CD4-positive, alpha-beta T cell treated with Interleukin-12 subunit alpha and Interleukin-12 subunit beta, for 1 hour (primary cell): ENCODE measurements around the gene ANKRD66.
"Not testable (repeated sequence)": the region's sequence is repeated elsewhere in the genome, so short reads cannot be mapped to it uniquely, and the experiment has no call there.

ENCODE experiments used
- DNase-seq: peaks from one replicate; pipeline ENCODE4 v3.0.0-alpha.2; 2020

Gene ANKRD66

DNA sequence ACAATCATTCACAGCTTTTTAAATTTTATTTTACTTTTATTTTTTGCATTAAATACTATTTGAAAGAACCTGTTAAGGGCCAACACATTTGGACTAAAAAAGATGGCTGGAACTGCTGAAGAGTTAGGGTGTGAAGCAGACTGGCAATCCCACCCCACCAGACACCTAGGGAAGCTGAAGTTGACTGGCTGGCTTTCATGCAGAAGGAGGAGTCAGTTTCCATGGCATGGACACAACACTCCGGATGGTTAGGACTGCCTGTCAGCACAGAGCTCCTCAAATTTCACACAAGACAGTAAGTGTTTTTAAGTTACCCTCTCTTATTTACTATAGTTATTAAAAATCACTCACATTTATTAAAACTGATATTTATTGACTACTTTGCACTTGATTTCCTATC is at the start of gene ANKRD66:
ANKRD66 (plus strand) TSS at position 238 of the 400 bp plus-strand sequence. CDS start 5,016 bp downstream, outside the sequence.
- DNase-seq: no peak

GRCh38 chr6:46699970-46700369 is 46.8 kb upstream of the ANKRD66 start:
- no peak for DNase-seq

DNA sequence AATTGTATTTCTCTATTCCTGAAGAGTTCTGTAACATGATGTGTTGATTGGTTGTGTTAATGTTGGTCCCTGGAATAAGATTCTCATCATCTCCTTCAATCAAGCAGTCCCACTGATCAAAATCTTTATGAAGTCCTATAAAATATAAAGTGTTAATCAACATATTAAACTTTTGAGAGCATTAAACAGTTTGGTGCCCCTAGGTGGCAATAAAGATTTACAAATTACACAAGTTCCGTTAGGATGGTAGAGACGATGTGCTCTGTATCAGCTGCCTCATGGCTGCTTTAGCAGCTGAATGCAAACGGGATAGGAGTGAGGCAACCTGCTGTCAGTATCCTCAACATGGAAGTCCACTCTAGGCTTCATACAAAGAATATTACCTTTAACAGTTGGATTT is 42.2 kb upstream of the ANKRD66 start:
- no peak for DNase-seq

DNA sequence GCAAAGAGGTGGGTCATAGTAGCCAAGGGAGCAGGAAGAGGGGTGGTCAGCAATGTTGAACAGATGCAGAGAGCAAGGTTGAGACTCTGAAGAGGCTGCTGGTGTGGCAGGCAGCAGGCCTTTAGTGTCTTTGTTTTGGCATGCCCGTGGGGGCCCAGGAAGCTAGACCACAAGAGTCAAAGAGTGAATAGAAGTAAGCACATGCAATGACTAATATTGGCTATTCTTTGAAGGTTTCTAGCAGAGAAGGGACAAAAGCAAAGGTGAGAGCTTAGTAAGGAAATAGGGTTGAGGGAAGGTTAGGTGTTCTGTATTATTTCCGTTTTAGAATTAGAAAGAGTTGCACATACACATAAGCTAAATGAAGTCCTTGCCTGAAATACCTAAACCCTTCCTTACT is 40.3 kb upstream of the ANKRD66 start:
- DNase-seq: no peak

DNA sequence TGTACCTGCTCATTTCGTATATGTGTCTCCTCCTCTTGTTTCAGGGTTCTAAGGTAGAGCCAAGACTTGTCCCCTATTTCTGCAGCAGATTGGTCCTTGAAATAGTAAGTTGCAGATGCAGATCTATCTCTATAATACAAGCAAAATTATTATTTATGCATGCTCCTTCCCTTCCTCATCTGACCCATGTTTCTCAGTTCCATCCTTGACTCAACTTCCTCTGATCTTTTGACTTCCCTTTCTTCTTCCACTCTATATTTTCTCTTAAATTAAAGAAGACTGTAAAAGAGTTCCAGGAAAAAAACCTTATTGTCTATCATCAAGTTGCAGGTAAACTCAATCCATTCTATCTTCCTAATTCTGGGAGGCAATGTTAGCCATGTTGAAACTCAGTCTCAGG is 35.2 kb upstream of the ANKRD66 start:
- DNase-seq: no peak

GRCh38 chr6:46715141-46715540 is 31.6 kb upstream of the ANKRD66 start:
- DNase-seq: no peak

GRCh38 chr6:46719099-46719498 is 27.6 kb upstream of the ANKRD66 start:
- DNase-seq: no peak

DNA sequence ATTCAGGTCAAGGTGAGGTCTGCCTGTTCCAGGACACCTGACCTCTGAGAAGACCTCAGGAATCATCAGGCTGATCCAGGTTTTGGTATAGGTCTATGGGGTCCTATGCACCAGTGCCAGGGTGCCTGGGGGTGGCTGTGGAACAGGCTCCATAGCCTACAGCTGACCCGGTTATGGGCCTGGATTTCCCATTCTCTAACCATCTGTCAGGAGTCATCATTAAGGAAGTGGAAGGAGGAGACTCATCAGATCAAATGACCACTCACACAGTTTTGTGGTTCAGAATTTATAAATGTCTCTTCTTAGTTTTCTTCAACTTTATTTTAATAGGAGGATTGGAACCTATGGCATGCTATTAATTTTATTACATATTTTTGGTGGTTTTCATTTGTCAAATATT is 26.3 kb upstream of the ANKRD66 start:
- DNase-seq: no peak

- no peak for DNase-seq
These were observed 16.9 kb upstream of the ANKRD66 start for GRCh38 chr6:46729787-46730326.

GRCh38 chr6:46730921-46731461 is 15.7 kb upstream of the ANKRD66 start:
- DNase-seq: no peak

GRCh38 chr6:46733341-46733801 is 13.4 kb upstream of the ANKRD66 start:
- DNase-seq: no peak

DNA sequence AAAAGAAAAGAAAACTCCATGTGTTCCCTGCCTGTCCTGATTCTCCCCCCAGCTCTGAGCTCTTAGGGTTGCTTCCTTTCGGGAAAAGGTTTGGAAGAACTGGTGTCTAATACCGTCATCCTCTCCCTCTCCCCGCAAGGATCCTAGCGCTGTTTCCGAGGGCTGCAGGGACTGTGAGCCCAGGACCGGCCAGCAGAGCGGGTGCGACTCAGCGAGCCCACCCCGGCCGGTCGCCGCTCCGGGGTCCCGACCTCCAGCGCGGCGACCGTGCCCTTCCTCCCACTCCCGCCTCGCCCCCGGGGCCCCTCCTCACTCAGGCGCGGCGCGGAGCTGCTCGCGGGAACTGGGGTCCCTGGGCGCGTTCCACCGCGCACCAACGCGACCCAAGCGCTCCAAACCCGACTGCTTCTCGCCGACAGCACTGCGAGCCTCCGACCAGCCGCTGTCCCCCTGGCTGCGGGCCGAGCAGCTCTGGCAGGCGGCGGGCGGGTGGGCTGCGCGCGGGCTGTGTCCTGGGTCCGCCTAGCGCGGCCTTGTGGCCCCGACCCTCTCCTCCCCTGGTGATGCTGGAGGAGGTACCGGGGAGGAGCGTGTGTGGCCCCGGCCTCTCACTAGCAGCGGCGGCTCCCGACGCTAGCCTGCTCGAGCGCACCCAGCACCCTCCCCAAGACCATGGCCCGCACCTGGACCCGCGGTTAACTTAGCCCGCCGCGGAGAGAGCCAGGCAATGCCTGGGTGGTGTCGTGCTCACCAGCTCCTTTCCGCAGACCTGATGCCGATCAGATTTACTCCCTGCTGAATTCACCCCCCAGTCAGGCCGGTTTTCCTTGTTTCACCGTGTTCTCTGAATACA is 11.6 kb upstream of the ANKRD66 start, which contains the start of gene PLA2G7:
PLA2G7 (minus strand) TSS at position 509 of the 853 bp plus-strand sequence. CDS start 12,484 bp downstream, outside the sequence.
- DNase-seq: no peak

DNA sequence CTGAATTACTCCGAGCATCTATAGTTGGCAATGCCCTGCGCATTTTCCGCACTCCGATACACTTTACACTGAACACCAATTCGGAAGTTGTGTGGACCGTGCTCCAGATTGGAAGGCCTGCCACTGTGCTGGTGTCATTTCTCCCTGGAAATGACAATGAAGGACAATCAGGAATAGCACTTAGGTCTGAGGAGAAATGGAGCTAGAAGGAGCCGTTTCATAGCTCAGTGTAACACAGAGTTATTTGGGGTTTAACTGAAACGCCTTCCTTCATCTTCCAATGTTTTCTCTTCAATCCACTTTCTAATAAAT is 11.1 kb upstream of the ANKRD66 start:
- no peak for DNase-seq

DNA sequence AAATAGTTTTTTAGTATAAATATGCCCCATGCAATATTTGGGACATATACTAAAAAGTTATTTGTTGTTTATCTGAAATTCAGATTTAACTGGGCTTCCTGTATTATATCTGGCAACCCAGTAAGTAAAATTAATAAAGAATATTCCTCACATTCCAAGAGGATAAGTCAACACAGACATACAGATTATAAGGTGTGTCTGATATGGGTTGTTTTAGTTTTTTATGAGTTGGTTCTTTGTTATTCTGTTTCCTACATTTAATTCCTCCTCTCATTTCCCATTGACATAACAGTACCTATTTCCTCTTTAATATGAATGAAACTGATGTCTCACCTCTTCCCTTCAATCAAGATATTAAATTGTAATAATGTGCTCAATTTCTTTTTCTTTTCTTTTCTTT is 9.8 kb upstream of the ANKRD66 start:
- DNase-seq: no peak

DNA sequence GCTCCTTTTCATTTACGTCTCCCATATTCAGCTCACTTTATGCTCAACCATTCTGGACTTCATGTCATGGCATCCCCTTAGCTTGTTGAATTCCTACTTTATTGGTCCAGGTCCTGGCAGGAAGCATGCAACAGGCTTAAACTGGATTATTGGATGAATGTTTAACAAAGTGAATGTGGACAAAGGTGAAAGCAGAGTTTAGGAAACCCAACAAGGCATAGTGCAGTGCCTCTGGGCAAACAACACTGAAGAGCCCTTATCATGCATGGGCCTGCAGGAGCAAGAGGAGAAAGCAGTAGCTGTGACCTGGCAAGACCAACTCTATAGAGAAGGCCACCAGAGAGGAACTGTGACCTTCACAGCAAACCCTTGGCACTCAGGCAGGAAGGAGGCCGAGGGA is 5.3 kb upstream of the ANKRD66 start:
- DNase-seq: no peak

DNA sequence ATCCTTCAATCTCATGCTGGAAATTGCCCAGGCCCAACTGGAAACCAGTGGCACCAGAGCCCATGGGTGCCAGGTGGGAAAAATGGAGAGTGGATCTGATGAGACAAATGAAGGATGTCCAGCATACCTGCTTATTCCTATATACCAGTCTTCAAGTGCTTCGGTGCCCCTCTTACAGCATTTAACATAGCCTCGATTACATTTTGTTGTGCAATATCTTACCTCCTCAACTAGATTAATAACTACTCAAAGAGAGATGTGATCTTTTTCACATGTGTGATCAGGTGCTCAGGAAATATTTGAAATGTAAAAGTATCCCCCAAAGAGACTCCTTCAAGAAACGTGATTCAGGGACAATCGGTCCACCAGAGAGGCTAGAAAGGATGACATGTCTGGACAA is 4.8 kb upstream of the ANKRD66 start:
- DNase-seq: no peak

DNA sequence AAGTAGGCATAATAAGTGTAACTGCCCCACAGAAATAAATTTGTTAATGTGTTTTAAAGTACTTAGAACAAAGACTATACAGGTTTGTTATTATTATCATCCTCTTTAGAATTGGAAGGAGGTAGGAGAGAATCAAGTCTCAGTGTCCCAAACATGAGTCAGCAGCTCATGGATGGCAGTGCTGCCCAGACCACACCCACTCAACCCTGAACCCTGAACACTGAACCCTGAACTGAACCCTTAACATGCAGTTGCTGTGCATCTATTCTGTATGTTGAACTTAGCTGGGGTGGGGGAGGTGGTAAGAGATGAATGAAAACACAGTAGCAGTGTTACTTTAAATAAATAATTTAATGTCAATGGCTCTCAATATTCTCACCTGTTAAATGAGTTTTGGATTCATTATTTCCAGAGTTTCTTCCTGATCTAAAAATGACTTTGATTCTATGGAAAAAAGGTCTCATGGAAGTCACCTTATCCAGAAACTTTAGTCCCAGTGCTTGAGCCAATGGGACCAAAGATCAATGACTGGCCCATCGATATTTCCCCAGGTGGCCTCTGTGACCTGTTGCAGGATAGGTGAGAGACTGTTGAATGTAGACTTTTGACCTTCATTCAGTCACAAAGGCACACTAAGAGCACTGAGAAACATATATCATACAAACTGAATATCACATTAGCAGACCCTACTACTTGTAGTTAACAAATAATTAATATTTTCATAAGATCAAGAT is 3.1 kb upstream of the ANKRD66 start:
- no peak for DNase-seq

DNA sequence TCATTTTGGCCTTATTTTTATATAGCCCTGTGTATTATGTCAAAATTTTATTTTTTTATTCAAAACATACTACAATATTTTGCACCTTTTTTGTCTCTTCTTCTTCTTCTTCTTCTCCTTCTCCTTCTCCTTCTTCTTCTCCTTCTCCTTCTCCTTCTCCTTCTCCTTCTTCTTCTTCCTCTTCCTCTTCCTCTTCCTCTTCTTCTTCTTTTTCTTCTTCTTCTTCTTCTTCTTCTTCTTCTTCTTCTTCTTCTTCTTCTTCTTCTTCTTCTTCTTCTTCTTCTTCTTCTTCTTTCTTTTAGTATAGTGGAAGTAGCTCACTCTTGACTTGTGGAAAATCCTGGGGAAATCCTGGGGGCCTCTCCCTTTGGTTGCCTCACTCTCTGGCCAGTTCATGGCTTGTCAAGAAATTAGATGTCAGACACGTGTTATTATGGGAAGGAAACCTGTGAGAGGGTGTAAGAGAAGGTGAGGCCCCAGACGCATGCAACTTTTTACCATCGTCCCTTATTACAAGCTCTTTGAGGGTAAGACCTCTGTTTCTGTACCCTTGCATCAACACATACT is 2.5 kb upstream of the ANKRD66 start:
- DNase-seq: not testable (repeated sequence)

- DNase-seq: no peak
These were observed 760 bp upstream of the ANKRD66 start for GRCh38 chr6:46745973-46746372.

- no peak for DNase-seq
These were observed 2.3 kb downstream of the ANKRD66 start for GRCh38 chr6:46748940-46749503.

- no peak for DNase-seq
These were observed 3.0 kb downstream of the ANKRD66 start for GRCh38 chr6:46749731-46750130.

DNA sequence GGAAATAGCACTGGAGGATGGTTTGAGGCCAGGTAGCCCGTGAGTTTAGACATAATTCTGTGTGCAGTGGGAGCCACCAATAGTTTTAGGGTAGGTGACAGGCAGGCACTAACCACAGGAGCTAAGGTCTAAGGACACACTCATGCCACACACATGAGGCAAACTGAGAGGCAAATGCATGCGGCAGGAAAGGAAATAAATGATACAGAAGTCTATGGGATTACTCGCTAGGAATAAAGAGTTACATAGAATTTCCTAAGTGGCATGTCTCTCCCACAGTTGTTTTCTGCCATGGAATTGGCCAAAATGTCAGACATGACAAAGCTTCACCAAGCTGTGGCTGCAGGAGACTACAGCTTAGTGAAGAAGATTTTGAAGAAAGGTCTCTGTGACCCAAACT is 4.9 kb downstream of the ANKRD66 start:
- no peak for DNase-seq

GRCh38 chr6:46755865-46756264 is 9.1 kb downstream of the ANKRD66 start:
- no peak for DNase-seq
